Cortex of kidney (tissue), 1 donor: ENCODE data around the gene ZNF169.
"Not testable (repeated sequence)": the region's sequence is repeated elsewhere in the genome, so short reads cannot be mapped to it uniquely, and the experiment has no call there.

Experiments used
- DNase-seq: peaks from one replicate; lab custom pipeline; 2025; lab: John Stamatoyannopoulos, UW

The ZNF169 gene

DNA sequence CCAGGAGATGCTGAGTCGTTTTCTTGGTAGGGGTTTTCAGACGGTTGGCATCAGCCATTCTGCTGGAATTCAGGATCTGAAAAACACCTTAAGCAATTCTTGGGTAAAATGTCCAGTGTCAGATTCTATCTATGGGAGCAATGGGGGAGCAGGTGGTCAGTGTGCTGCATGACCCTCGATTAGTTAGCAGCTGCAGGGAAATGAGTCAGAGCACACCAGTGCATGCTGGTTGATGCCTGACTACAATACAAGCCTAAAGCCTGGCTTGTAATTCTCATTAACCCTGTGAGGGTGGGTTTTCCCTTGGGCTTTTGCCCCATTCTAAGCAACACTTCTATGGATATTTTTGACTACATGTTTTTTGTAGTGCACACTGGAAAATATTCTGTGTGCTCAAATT, 89.7 kb downstream of the ZNF169 start:
- DNase-seq: not testable (repeated sequence)
